HEK293T (cell line): ENCODE results near the gene PIK3CD.

Source experiments
- ARNT ChIP-seq: fragments of 450-650 bp; IDR thresholded peaks from 2 replicates; pipeline ENCODE4 v1.6.1; 2017; ENCODE audit warnings: mild to moderate bottlenecking
- FOXA1 ChIP-seq: fragments of 450-650 bp; IDR thresholded peaks from 2 replicates; pipeline ENCODE4 v1.6.1; 2016; ENCODE audit warnings: mild to moderate bottlenecking
- FOXK2 ChIP-seq: fragments of 450-650 bp; IDR thresholded peaks from 2 replicates; pipeline ENCODE4 v1.6.1; 2016; ENCODE audit warnings: mild to moderate bottlenecking
- FOXM1 ChIP-seq: fragments of 450-650 bp; IDR thresholded peaks from 2 replicates; pipeline ENCODE4 v1.6.1; 2017; ENCODE audit warnings: mild to moderate bottlenecking, borderline replicate concordance
- HDGF ChIP-seq: fragments of 450-650 bp; IDR thresholded peaks from 2 replicates; pipeline ENCODE4 v1.6.1; 2017; ENCODE audit warnings: antibody characterized with exemption, borderline replicate concordance
- SUZ12 ChIP-seq: fragments of 450-650 bp; IDR thresholded peaks from 2 replicates; pipeline ENCODE4 v1.6.1; 2016; ENCODE audit warnings: mild to moderate bottlenecking
- TARDBP ChIP-seq: fragments of 450-650 bp; IDR thresholded peaks from 2 replicates; pipeline ENCODE4 v1.6.1; 2016
- TF ChIP-seq, protein P1 (sequence below): fragments of 450-650 bp; IDR thresholded peaks from 2 replicates; pipeline ENCODE4 v1.6.1; 2016

DNA sequence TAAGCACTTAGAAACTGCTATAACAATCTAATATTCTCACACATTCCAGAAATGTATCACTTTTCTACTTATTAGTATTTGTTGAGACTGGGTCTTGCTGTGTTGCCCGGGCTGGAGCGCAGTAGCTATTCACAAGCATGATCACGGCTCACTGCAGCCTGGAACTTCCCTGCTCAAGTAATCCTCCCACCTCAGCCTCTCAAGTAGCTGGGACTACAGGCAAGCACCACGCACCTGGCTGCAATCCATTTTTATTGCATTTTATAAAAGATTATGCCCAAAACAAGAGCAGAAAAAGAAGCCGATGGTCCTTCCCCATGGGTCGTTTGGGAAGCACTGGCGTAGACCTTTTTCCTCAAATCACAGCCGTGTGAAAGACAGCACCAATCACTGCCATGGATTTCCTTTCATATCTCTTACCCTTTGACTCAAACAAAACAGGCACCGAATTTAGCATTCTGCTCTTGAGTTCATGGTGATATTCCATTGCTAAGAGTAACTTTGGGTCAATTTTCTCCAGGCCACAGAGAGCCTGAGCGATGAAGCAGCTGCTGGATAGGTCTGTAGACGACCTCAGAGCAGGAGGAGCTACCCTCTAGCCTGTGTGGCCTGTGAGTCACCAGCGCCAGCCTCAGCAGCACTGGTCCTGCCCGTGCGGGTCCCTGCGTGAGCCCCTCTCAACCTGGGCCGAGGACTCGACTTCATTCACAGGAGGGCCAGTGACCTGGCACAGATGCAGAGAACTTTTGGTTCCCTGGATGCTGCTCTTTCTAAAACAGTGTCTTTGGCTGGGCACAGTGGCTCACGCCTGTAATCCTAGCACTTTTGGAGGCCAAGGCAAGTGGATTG is 80.8 kb downstream of the PIK3CD start:
- no peak for TF ChIP-seq TARDBP
- TF ChIP-seq FOXM1, result no peak
- no peak for TF ChIP-seq FOXK2
- TF ChIP-seq, protein P1, sequence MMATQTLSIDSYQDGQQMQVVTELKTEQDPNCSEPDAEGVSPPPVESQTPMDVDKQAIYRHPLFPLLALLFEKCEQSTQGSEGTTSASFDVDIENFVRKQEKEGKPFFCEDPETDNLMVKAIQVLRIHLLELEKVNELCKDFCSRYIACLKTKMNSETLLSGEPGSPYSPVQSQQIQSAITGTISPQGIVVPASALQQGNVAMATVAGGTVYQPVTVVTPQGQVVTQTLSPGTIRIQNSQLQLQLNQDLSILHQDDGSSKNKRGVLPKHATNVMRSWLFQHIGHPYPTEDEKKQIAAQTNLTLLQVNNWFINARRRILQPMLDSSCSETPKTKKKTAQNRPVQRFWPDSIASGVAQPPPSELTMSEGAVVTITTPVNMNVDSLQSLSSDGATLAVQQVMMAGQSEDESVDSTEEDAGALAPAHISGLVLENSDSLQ, result no peak
- TF ChIP-seq SUZ12, result no peak
- no peak for TF ChIP-seq HDGF
- no peak for TF ChIP-seq FOXA1
- TF ChIP-seq ARNT, result no peak
